Right atrium auricular region (tissue), 2 donors: ENCODE measurements around the gene HS6ST2. TPM values are rescaled to one million over a fixed set of nuclear protein-coding genes. Genes with fewer than 3 reads are reported as not detected.

Source experiments
- DNase-seq: peaks from one replicate; pipeline ENCODE4 v3.0.0-alpha.2; 2019; ENCODE audit warnings: low spot score
- H3K27ac ChIP-seq, 2 donors: fragments of 200-600 bp; sonication (generic); 1 replicate in 1 of 2; 2 replicates in 1 of 2; pipeline ENCODE4 v1.5.1; 2016 to 2019
- H3K27me3 ChIP-seq, 2 donors: fragments of 200-600 bp; sonication (generic); one replicate each; pipeline versions ENCODE4 v1.5.1 to v1.6.0; 2017 to 2019
- H3K36me3 ChIP-seq: fragments of 200-600 bp; sonication (generic); one replicate; pipeline ENCODE4 v1.5.1; 2016
- H3K4me1 ChIP-seq, 2 donors: fragments of 200-600 bp; sonication (generic); one replicate each; pipeline versions ENCODE4 v1.5.1 to v1.6.0; 2017 to 2019
- H3K4me3 ChIP-seq, 2 donors: fragments of 200-600 bp; sonication (generic); 1 replicate in 1 of 2; 2 replicates in 1 of 2; pipeline ENCODE4 v1.5.1; 2017 to 2019; ENCODE audit warnings: mild to moderate bottlenecking in 1 of 2, moderate library complexity in 1 of 2
- H3K9me3 ChIP-seq, 2 donors: fragments of 200-600 bp; sonication (generic); one replicate each; pipeline ENCODE4 v1.5.1; 2019
- total RNA-seq, 2 donors: library from RNA; depleted of rRNA; stranded (reverse); fragments of >200 nt; gene quantifications; one replicate each; pipeline ENCODE4 v1.1.0, GENCODE V29; 2016
- TF ChIP-seq, protein P1 (sequence below), 2 donors: fragments of 200-600 bp; sonication (generic); IDR thresholded peaks; one replicate each; pipeline ENCODE4 v1.5.1; 2019; ENCODE audit warnings: antibody characterized with exemption in 2 of 2

HS6ST2 gene
- total RNA-seq, 2 donors from 2014 or later: 0.26 to 0.39 TPM

GRCh38 chrX:132728296-132728695 is 230.1 kb downstream of the HS6ST2 start:
- no peak overlapping the region for H3K4me3 ChIP-seq
- no peaks in the 10 kb centered on the region for H3K27me3 ChIP-seq
- H3K27ac ChIP-seq: no peak overlapping the region
- no peaks in the 10 kb centered on the region for H3K4me1 ChIP-seq
- peaks cover 0 to 19% of the 10 kb centered on the region in 2 donors for H3K9me3 ChIP-seq
- no peak for DNase-seq
- H3K36me3 ChIP-seq: no peaks in the 10 kb centered on the region
- TF ChIP-seq, protein P1, sequence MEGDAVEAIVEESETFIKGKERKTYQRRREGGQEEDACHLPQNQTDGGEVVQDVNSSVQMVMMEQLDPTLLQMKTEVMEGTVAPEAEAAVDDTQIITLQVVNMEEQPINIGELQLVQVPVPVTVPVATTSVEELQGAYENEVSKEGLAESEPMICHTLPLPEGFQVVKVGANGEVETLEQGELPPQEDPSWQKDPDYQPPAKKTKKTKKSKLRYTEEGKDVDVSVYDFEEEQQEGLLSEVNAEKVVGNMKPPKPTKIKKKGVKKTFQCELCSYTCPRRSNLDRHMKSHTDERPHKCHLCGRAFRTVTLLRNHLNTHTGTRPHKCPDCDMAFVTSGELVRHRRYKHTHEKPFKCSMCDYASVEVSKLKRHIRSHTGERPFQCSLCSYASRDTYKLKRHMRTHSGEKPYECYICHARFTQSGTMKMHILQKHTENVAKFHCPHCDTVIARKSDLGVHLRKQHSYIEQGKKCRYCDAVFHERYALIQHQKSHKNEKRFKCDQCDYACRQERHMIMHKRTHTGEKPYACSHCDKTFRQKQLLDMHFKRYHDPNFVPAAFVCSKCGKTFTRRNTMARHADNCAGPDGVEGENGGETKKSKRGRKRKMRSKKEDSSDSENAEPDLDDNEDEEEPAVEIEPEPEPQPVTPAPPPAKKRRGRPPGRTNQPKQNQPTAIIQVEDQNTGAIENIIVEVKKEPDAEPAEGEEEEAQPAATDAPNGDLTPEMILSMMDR (IDR thresholded peaks at IDR 0.05): no peak

DNA sequence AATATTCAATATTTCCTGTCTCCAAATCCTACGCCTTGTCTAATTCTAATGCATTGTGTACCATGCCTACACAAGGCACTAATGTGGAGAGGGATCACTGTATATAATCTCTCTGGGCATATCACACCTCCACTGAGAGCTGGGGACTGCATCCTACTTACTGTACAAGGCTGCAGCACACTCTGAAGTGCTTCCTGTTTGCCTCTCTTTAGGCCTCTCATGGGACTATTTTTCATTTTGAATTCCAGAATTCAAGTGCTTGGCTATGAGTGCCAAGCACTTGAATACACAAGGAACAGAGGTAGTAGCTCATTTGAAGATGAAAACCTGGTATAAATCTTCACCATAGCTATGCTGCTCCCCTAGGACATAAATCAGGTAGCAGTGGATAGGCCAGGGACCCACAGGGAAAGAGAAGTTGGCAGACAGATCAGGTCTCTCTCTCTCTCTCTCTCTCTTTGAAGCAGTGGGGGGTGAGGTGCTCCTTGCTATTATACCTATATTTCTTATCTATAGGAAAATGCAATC is 239.9 kb downstream of the HS6ST2 start:
- Histone ChIP-seq H3K36me3 (no peaks in the 10 kb centered on the region), H3K27ac (no peak overlapping the region), H3K27me3 (no peaks in the 10 kb centered on the region), H3K4me1 (no peaks in the 10 kb centered on the region), H3K9me3 (peaks cover 0 to 7% of the 10 kb centered on the region in 2 donors), H3K4me3 (no peak overlapping the region)
- no peak for DNase-seq
- TF ChIP-seq, protein P1 (IDR thresholded peaks at IDR 0.05): no peak

- DNase-seq: no peak
- H3K36me3 ChIP-seq: no peaks in the 10 kb centered on the region
- TF ChIP-seq, protein P1 (IDR thresholded peaks at IDR 0.05): no peak
- H3K27ac ChIP-seq: no peak overlapping the region
- H3K4me1 ChIP-seq: no peaks in the 10 kb centered on the region
- H3K4me3 ChIP-seq: no peak overlapping the region
- H3K9me3 ChIP-seq: peaks cover 0 to 3% of the 10 kb centered on the region in 2 donors
- H3K27me3 ChIP-seq: no peaks in the 10 kb centered on the region
Observed at GRCh38 chrX:132716006-132716405, 242.4 kb downstream of the HS6ST2 start.

DNA sequence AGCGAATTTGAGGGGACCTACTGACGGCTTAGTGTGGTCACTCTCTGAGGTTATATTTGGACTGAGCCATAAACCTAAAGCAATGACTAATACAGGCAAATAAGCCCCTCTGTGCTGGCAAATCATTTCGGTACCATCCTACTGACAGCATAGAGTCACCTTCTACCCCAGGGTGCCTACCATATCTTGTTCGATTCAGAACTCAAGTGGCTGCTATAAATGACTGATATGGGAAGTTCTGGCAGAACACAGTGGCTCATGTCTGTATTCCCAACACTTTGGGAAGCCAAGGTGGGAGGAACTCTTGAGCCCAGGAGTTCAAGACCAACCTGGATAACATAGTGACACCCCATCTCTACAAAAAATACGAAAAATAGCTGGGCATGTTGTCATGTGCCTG is 243.5 kb downstream of the HS6ST2 start:
- H3K27me3 ChIP-seq: no peaks in the 10 kb centered on the region
- no peak for DNase-seq

DNA sequence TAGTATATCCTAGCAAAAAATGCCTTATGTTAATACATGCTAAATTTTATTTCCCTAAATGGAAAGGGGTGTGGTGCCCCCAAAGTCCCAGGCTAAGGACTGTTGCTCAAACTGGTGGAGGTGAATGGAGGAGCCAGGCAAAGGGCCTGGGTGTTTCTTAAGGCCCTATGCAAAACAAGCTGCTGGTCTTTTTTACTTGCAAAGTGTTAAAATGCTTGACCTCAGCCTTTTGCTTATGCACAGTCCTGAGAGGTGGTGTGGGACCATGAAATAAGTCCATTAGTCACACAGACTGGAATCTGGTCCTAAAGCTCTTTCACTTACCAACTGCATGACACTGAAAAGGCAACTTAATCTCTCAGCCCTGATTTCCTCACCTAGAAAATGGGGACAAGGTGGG is 246.1 kb downstream of the HS6ST2 start:
- no peak for DNase-seq
- H3K4me3 ChIP-seq: no peak overlapping the region
- TF ChIP-seq, protein P1 (IDR thresholded peaks at IDR 0.05): no peak
- H3K27me3 ChIP-seq: no peaks in the 10 kb centered on the region
- no peaks in the 10 kb centered on the region for H3K9me3 ChIP-seq
- H3K36me3 ChIP-seq: no peaks in the 10 kb centered on the region
- no peak overlapping the region for H3K27ac ChIP-seq
- H3K4me1 ChIP-seq: no peaks in the 10 kb centered on the region

More for the DNA sequence above, 243.5 kb downstream of the HS6ST2 start:
- TF ChIP-seq, protein P1 (IDR thresholded peaks at IDR 0.05): no peak
- Histone ChIP-seq H3K4me1 (no peaks in the 10 kb centered on the region), H3K36me3 (no peaks in the 10 kb centered on the region), H3K9me3 (no peaks in the 10 kb centered on the region), H3K27ac (no peak overlapping the region), H3K4me3 (no peak overlapping the region)

DNA sequence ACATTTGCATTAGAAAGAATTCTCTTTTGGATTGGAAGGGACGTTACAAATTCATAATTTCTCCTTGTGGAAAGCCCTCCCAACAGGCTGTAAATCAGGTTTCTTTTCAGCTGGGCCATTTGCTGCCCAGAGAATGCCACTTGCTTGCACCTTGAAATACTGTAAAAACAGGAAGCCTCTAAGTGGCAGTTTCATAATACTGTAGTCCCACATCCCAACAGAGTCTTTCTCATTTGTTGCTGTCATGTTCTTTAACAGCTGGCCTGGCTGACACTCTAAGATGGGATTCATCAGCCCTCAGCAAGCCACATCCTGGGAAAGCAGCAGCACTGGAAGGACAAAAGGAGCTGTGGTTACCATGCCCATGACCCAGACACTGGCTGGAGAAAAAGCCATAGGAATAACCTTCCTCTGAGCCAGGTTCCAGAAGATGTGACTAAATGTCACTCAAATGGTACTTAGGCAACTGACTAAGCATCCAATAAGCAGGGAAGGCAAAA is 247.7 kb downstream of the HS6ST2 start:
- TF ChIP-seq, protein P1 (IDR thresholded peaks at IDR 0.05): no peak
- no peak overlapping the region for H3K27ac ChIP-seq
- H3K4me3 ChIP-seq: no peak overlapping the region
- no peak for DNase-seq
- no peaks in the 10 kb centered on the region for H3K36me3 ChIP-seq
- no peaks in the 10 kb centered on the region for H3K9me3 ChIP-seq
- no peaks in the 10 kb centered on the region for H3K4me1 ChIP-seq
- H3K27me3 ChIP-seq: no peaks in the 10 kb centered on the region
